ENCODE data around the gene UFC1. TPM values are rescaled to one million over a fixed set of nuclear protein-coding genes. Genes with fewer than 3 reads are reported as not detected.

UFC1 gene
- total RNA-seq, 4 donors from 2014 or later = 44.2 to 98.8 (median 80.2) TPM

GRCh38 chr1:161187311-161187710, 33.5 kb downstream of the UFC1 start:
- H3K27ac ChIP-seq = no peak overlapping the region
- TF ChIP-seq POLR2AphosphoS5 (IDR thresholded peaks at IDR 0.05) (no peak), EP300 (IDR thresholded peaks at IDR 0.05) (no peak), CTCF (IDR thresholded peaks at IDR 0.05) (no peak), POLR2A (IDR thresholded peaks at IDR 0.05) (no peak)

GRCh38 chr1:161188381-161188780, 34.6 kb downstream of the UFC1 start:
- TF ChIP-seq EP300 (IDR thresholded peaks at IDR 0.05) (no peak), POLR2A (IDR thresholded peaks at IDR 0.05) (no peak), POLR2AphosphoS5 (IDR thresholded peaks at IDR 0.05) (no peak), CTCF (IDR thresholded peaks at IDR 0.05) (no peak)
- H3K4me3 ChIP-seq = no peak overlapping the region
- WGBS = 58% methylated on average over 6 of the region's 6 CpGs
- H3K36me3 ChIP-seq = no peaks in the 10 kb centered on the region
- no peaks in the 10 kb centered on the region for H3K9me3 ChIP-seq
- no peaks in the 10 kb centered on the region for H3K27me3 ChIP-seq
- no peak for DNase-seq (ENCODE audit: low spot score in 2 of 2)
- H3K27ac ChIP-seq = no peak overlapping the region
- H3K4me1 ChIP-seq = peaks cover 55% of the 10 kb centered on the region

More at GRCh38 chr1:161187311-161187710, 33.5 kb downstream of the UFC1 start:
- Histone ChIP-seq H3K9me3 (no peaks in the 10 kb centered on the region), H3K4me3 (no peak overlapping the region), H3K36me3 (no peaks in the 10 kb centered on the region), H3K4me1 (peaks cover 59% of the 10 kb centered on the region), H3K27me3 (no peaks in the 10 kb centered on the region)
- DNase-seq (ENCODE audit: low spot score in 2 of 2) = no peak
- WGBS = 60% methylated on average over 3 of the region's 3 CpGs

GRCh38 chr1:161189036-161189435, 35.3 kb downstream of the UFC1 start:
- no peaks in the 10 kb centered on the region for H3K36me3 ChIP-seq
- DNase-seq (ENCODE audit: low spot score in 2 of 2) = no peak
- no peak overlapping the region for H3K27ac ChIP-seq
- WGBS = 80% methylated on average over 5 of the region's 5 CpGs
- H3K9me3 ChIP-seq = no peaks in the 10 kb centered on the region
- H3K4me3 ChIP-seq = no peak overlapping the region
- no peaks in the 10 kb centered on the region for H3K27me3 ChIP-seq
- no peak for TF ChIP-seq POLR2A (IDR thresholded peaks at IDR 0.05)
- TF ChIP-seq EP300 (IDR thresholded peaks at IDR 0.05) = no peak
- TF ChIP-seq POLR2AphosphoS5 (IDR thresholded peaks at IDR 0.05) = no peak
- TF ChIP-seq CTCF (IDR thresholded peaks at IDR 0.05) = no peak
- peaks cover 55% of the 10 kb centered on the region for H3K4me1 ChIP-seq

- H3K27me3 ChIP-seq = no peaks in the 10 kb centered on the region
- peaks cover 49% of the 10 kb centered on the region for H3K4me1 ChIP-seq
- H3K27ac ChIP-seq = no peak overlapping the region
- no peaks in the 10 kb centered on the region for H3K9me3 ChIP-seq
- 70% methylated on average over 4 of the region's 22 CpGs for WGBS
- no peak for DNase-seq (ENCODE audit: low spot score in 2 of 2)
- TF ChIP-seq CTCF (IDR thresholded peaks at IDR 0.05) = no peak
- TF ChIP-seq EP300 (IDR thresholded peaks at IDR 0.05) = no peak
- TF ChIP-seq POLR2A (IDR thresholded peaks at IDR 0.05) = no peak
- TF ChIP-seq POLR2AphosphoS5 (IDR thresholded peaks at IDR 0.05) = no peak
- no peak overlapping the region for H3K4me3 ChIP-seq
- H3K36me3 ChIP-seq = no peaks in the 10 kb centered on the region
Measured at GRCh38 chr1:161190962-161191521, 37.3 kb downstream of the UFC1 start.

GRCh38 chr1:161191971-161192370, 38.2 kb downstream of the UFC1 start:
- no peaks in the 10 kb centered on the region for H3K27me3 ChIP-seq
- H3K4me3 ChIP-seq = no peak overlapping the region
- peaks cover 51% of the 10 kb centered on the region for H3K4me1 ChIP-seq
- DNase-seq (ENCODE audit: low spot score in 2 of 2) = no peak
- H3K36me3 ChIP-seq = no peaks in the 10 kb centered on the region
- H3K27ac ChIP-seq = no peak overlapping the region
- WGBS = 74% methylated on average over 7 of the region's 8 CpGs
- no peaks in the 10 kb centered on the region for H3K9me3 ChIP-seq
- TF ChIP-seq POLR2AphosphoS5 (IDR thresholded peaks at IDR 0.05) (no peak), EP300 (IDR thresholded peaks at IDR 0.05) (no peak), POLR2A (IDR thresholded peaks at IDR 0.05) (no peak), CTCF (IDR thresholded peaks at IDR 0.05) (no peak)
